GM18519 (cell line): Measurements from ENCODE around the gene PLOD2.

Experiments used
- ATAC-seq: cut with Tn5 transposase; IDR thresholded peaks from one replicate; pipeline ENCODE4 v1.9.1; 2021; ENCODE audit warnings: mild to moderate bottlenecking, moderate library complexity; ENCODE audit not compliant: unreplicated experiment, low FRiP score

Gene PLOD2

GRCh38 chr3:146104068-146104467 is 56.9 kb downstream of the PLOD2 start:
- ATAC-seq = no peak

- no peak for ATAC-seq
Observed at GRCh38 chr3:146102885-146103284, 58.1 kb downstream of the PLOD2 start.

GRCh38 chr3:146101538-146101937 is 59.4 kb downstream of the PLOD2 start:
- no peak for ATAC-seq

- ATAC-seq = no peak
Observed at GRCh38 chr3:146100825-146101444, 60.0 kb downstream of the PLOD2 start.

GRCh38 chr3:146100180-146100579 is 60.8 kb downstream of the PLOD2 start:
- no peak for ATAC-seq

GRCh38 chr3:146099316-146099715 is 61.7 kb downstream of the PLOD2 start:
- ATAC-seq = no peak

- ATAC-seq = no peak
Observed at GRCh38 chr3:146093896-146094295, 67.1 kb downstream of the PLOD2 start.

- no peak for ATAC-seq
Observed at GRCh38 chr3:146092230-146092629, 68.8 kb downstream of the PLOD2 start.

- ATAC-seq = no peak
Observed at GRCh38 chr3:146091397-146091796, 69.6 kb downstream of the PLOD2 start.

- ATAC-seq = no peak
Observed at GRCh38 chr3:146090521-146090920, 70.5 kb downstream of the PLOD2 start.

- ATAC-seq = no peak
Observed at GRCh38 chr3:146088840-146089239, 72.1 kb downstream of the PLOD2 start.

GRCh38 chr3:146087116-146087515 is 73.9 kb downstream of the PLOD2 start:
- ATAC-seq = no peak

GRCh38 chr3:146086211-146086610 is 74.8 kb downstream of the PLOD2 start:
- no peak for ATAC-seq

- no peak for ATAC-seq
Observed at GRCh38 chr3:146085678-146086077, 75.3 kb downstream of the PLOD2 start.

GRCh38 chr3:146080578-146080977 is 80.4 kb downstream of the PLOD2 start:
- ATAC-seq = no peak

GRCh38 chr3:146078031-146078430 is 83.0 kb downstream of the PLOD2 start:
- no peak for ATAC-seq

- ATAC-seq = no peak
Observed at GRCh38 chr3:146077181-146077580, 83.8 kb downstream of the PLOD2 start.

- no peak for ATAC-seq
Observed at GRCh38 chr3:146072824-146073223, 88.2 kb downstream of the PLOD2 start.

GRCh38 chr3:146072061-146072460 is 88.9 kb downstream of the PLOD2 start:
- no peak for ATAC-seq

- ATAC-seq = no peak
Observed at GRCh38 chr3:146071632-146072031, 89.4 kb downstream of the PLOD2 start.

GRCh38 chr3:146067048-146067447 is 93.9 kb downstream of the PLOD2 start:
- ATAC-seq = no peak

GRCh38 chr3:146065573-146066006 is 95.4 kb downstream of the PLOD2 start:
- no peak for ATAC-seq

GRCh38 chr3:146058241-146058640 is 102.7 kb downstream of the PLOD2 start:
- ATAC-seq = no peak
